ENCODE results near the gene KRI1. TPM values are rescaled to one million over a fixed set of nuclear protein-coding genes. Genes with fewer than 3 reads are reported as not detected.

The KRI1 gene
- total and polyA plus RNA-seq, 2 of the 8 experiments (the other 6 are each of a cell fraction or from before 2014, with no cell fraction given), result 14.2 to 45.2 TPM

DNA sequence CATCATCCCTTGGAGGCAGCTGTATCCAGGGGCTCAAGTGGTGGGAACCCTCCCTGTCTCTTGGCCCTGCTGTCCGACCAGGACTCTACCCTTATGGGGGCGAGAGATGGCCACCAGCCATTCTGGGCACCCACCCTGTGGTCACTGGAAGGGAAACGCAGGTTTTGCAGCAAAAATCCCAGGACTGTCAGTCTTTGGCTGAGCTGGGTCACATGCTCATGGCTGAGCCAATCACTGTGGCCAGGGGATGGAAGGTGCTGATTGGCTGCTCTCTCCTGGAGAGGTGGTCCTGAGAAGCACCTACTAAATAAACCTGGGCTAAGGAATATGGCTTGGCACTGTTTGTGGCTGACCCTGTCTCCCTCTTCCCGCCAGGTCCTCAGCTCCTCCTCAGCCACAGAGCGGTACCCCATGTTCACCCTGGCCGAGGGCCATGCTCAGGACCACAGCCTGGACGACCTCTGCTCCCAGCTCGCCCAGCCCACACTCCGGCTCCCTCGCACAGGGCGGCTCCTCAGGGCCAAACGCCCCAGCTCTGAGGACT lies 13.2 kb downstream of the KRI1 start (continued):
- no peak for TF ChIP-seq SP4 (IDR thresholded peaks at IDR 0.05; ENCODE audit: low read length)
- no peak for TF ChIP-seq SP2 (IDR thresholded peaks at IDR 0.05; ENCODE audit: low read length)
- TF ChIP-seq CHD1 (IDR thresholded peaks at IDR 0.05; ENCODE audit: low read depth, low read length), result no peak
- no peak for TF ChIP-seq YY1 (IDR thresholded peaks at IDR 0.05; ENCODE audit: low read depth, low read length)
- TF ChIP-seq, protein P1, sequence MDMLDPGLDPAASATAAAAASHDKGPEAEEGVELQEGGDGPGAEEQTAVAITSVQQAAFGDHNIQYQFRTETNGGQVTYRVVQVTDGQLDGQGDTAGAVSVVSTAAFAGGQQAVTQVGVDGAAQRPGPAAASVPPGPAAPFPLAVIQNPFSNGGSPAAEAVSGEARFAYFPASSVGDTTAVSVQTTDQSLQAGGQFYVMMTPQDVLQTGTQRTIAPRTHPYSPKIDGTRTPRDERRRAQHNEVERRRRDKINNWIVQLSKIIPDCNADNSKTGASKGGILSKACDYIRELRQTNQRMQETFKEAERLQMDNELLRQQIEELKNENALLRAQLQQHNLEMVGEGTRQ (IDR thresholded peaks at IDR 0.05; ENCODE audit: low read length), result peak; percentile 88
- no peak for TF ChIP-seq POU5F1 (IDR thresholded peaks at IDR 0.05; ENCODE audit: low read depth, low read length)
- TF ChIP-seq RFX5 (IDR thresholded peaks at IDR 0.05; ENCODE audit: borderline replicate concordance, low read depth, low read length), result no peak
- TF ChIP-seq, protein P2, sequence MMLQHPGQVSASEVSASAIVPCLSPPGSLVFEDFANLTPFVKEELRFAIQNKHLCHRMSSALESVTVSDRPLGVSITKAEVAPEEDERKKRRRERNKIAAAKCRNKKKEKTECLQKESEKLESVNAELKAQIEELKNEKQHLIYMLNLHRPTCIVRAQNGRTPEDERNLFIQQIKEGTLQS (IDR thresholded peaks at IDR 0.05; ENCODE audit: insufficient read depth, low read depth, low read length), result peak; percentile 48; the same call in 1 of the 2 replicates
- TF ChIP-seq JUN (IDR thresholded peaks at IDR 0.05; ENCODE audit: low read depth, low read length), result no peak
- no peak for TF ChIP-seq RAD21 (IDR thresholded peaks at IDR 0.05 in 1 of 2, conservative IDR thresholded peaks at IDR 0.05 in 1 of 2; ENCODE audit: low read depth in 2 of 2, low read length in 2 of 2)
- TF ChIP-seq PHF8 (conservative IDR thresholded peaks at IDR 0.05; ENCODE audit: low read depth, low read length), result no peak
- TF ChIP-seq SAP30 (IDR thresholded peaks at IDR 0.05; ENCODE audit: insufficient read depth, insufficient replicate concordance, low read length), result no peak
- no peak for TF ChIP-seq SIN3A (conservative IDR thresholded peaks at IDR 0.05 in 1 of 2, IDR thresholded peaks at IDR 0.05 in 1 of 2; ENCODE audit: low read depth in 1 of 2, low read length in 2 of 2)
- TF ChIP-seq HDAC6 (IDR thresholded peaks at IDR 0.05; ENCODE audit: low read depth, low read length), result no peak
- TF ChIP-seq SIX5 (IDR thresholded peaks at IDR 0.05; ENCODE audit: low read depth, low read length), result no peak
- no peak for TF ChIP-seq BRCA1 (IDR thresholded peaks at IDR 0.05; ENCODE audit: low read depth, low read length)
- TF ChIP-seq EGR1 (IDR thresholded peaks at IDR 0.05; ENCODE audit: borderline replicate concordance, low read depth, low read length), result no peak
- no peak for TF ChIP-seq SRF (IDR thresholded peaks at IDR 0.05; ENCODE audit: low read depth, low read length)
- no peak for TF ChIP-seq CEBPB (IDR thresholded peaks at IDR 0.05; ENCODE audit: low read depth, low read length)
- TF ChIP-seq CTBP2 (IDR thresholded peaks at IDR 0.05; ENCODE audit: borderline replicate concordance, insufficient read depth, insufficient read length, low read length), result no peak
- no peak for TF ChIP-seq TEAD4 (IDR thresholded peaks at IDR 0.05; ENCODE audit: low read depth, low read length)
- TF ChIP-seq, protein P3, sequence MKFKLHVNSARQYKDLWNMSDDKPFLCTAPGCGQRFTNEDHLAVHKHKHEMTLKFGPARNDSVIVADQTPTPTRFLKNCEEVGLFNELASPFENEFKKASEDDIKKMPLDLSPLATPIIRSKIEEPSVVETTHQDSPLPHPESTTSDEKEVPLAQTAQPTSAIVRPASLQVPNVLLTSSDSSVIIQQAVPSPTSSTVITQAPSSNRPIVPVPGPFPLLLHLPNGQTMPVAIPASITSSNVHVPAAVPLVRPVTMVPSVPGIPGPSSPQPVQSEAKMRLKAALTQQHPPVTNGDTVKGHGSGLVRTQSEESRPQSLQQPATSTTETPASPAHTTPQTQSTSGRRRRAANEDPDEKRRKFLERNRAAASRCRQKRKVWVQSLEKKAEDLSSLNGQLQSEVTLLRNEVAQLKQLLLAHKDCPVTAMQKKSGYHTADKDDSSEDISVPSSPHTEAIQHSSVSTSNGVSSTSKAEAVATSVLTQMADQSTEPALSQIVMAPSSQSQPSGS (IDR thresholded peaks at IDR 0.05; ENCODE audit: low read length), result no peak
